ENCODE measurements around the gene SSH2. TPM values are rescaled to one million over a fixed set of nuclear protein-coding genes. Genes with fewer than 3 reads are reported as not detected.

Gene SSH2
- total and polyA plus RNA-seq, 2 of the 13 experiments (the other 11 are each of a cell fraction or from before 2014, with no cell fraction given): 6.0 to 6.4 TPM

DNA sequence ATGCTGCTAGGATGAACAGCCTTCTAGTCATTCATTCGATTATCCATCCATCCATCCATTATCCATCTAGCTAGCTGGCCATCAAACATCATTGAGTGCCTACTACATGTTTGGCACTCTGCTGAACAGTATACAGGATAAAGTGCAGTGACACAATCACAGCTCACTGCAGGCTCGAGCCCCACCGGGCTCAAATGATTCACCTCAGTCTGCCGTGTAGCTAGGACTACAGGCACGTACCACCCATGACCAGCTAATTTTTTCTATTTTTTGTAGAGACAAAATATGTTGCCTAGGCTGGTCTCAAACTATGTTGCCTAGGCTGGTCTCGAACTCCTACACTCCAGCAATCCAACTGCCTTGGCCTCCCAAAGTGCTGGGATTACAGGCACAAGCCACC, 50.0 kb downstream of the SSH2 start:
- no peak overlapping the region for H3K4me2 ChIP-seq (ENCODE audit: low read depth, low read length)
- ATAC-seq (no peak), DNase-seq (ENCODE audit: low spot score) (no peak), FAIRE-seq (no peak)
- in situ Hi-C loops (cut with HindIII; ENCODE audit: extremely low pct_ligation_motif_present, low pct_unique_long_range_greater_than_20kb): no loop called here
- H3K27me3 ChIP-seq (ENCODE audit: control insufficient read depth in 1 of 2, insufficient read depth in 2 of 2, low read length in 2 of 2): no peaks in the 10 kb centered on the region
- H4K20me1 ChIP-seq (ENCODE audit: insufficient read depth, low read length): no peaks in the 10 kb centered on the region
- ChIA-PET POLR2A (no interaction called here), CTCF (ENCODE audit: low intra/inter-chr PET ratio, low total read pairs) (no interaction called here)
- intact Hi-C loops (cut with micrococcal nuclease; ENCODE audit: unreplicated experiment): no loop called here
- TF ChIP-seq MLLT10 (CRISPR knock-in tag; IDR thresholded peaks at IDR 0.05): no peak
- TF ChIP-seq CREB1 (IDR thresholded peaks at IDR 0.05): no peak
- no peak for TF ChIP-seq CREB1 (CRISPR knock-in tag; IDR thresholded peaks at IDR 0.05)
- TF ChIP-seq NFKB2 (CRISPR knock-in tag; IDR thresholded peaks at IDR 0.05; ENCODE audit: borderline replicate concordance): no peak
- no peak for TF ChIP-seq SKI (IDR thresholded peaks at IDR 0.05; ENCODE audit: partially characterized antibody)
- H3K79me2 ChIP-seq (ENCODE audit: insufficient read depth, low read length): no peaks in the 10 kb centered on the region
- H3K4me1 ChIP-seq (ENCODE audit: insufficient read depth, low read length): no peaks in the 10 kb centered on the region
- no peak overlapping the region for H2AFZ ChIP-seq (ENCODE audit: low read length)
- 96% methylated on average over 6 of the region's 6 CpGs for WGBS (ENCODE audit: low lambda C conversion rate)
- H3K4me3 ChIP-seq (replicated peaks in 1 of 3; ENCODE audit: insufficient read depth in 1 of 3, low read depth in 2 of 3, low read length in 3 of 3): no peak overlapping the region
- no peak overlapping the region for H3K27ac ChIP-seq (ENCODE audit: extremely low read length, insufficient read depth, low read length)
- no TSS peak for BruUV-seq (replicated peaks)
- H3K9ac ChIP-seq (ENCODE audit: insufficient read depth, low read depth, low read length): no peak overlapping the region
- no peaks in the 10 kb centered on the region for H3K9me3 ChIP-seq (ENCODE audit: low read length)
- no peaks in the 10 kb centered on the region for H3K36me3 ChIP-seq (replicated peaks in 1 of 2; ENCODE audit: control insufficient read depth in 1 of 2, insufficient read depth in 2 of 2, low read length in 2 of 2)

DNA sequence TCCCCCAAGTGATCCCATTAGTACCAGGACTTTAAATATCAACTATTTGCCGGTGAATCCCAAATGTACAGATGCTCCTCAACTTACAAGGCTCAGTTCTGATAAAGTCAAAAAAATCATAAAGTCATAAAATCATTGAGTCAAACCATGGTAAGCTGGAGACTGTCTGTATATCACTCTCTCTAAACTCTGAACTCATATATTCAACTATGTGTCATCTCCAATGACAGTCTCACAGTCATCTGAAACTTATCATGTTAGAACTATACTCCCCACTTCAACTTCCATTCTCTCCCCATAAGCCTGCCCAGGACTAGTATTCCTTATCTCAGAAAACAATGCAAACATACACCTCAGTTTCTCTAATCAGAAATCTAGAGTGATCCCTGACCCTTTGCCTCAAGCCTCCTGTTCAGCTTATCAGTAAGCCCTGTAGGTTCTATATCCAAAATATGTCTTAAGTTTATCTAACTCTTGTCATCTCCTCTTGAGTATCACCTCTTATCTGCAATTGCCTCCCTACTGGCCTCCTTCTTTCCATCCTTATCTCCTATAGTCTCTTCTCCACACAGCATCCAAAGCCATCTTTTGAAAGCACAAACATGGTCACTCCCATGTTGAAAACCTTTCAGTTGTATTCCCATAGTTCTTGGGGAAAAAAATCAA, 55.0 kb downstream of the SSH2 start:
- FAIRE-seq: no peak
- POLR2A ChIA-PET: no interaction called here
- CTCF ChIA-PET (ENCODE audit: low intra/inter-chr PET ratio, low total read pairs): no interaction called here
- TF ChIP-seq HMG20B (CRISPR knock-in tag; conservative IDR thresholded peaks at IDR 0.05) (no peak), SNAPC2 (CRISPR knock-in tag; IDR thresholded peaks at IDR 0.05) (no peak), BRCA1 (CRISPR knock-in tag; IDR thresholded peaks at IDR 0.05) (no peak), ZNF564 (CRISPR knock-in tag; IDR thresholded peaks at IDR 0.05) (no peak), SNAI1 (CRISPR knock-in tag; IDR thresholded peaks at IDR 0.05; ENCODE audit: borderline replicate concordance) (no peak), U2AF1 (optimal IDR thresholded peaks at IDR 0.05; ENCODE audit: low read depth, low read length) (no peak), SRSF9 (IDR thresholded peaks at IDR 0.05; ENCODE audit: borderline replicate concordance, insufficient read depth, low read depth, low read length, poor library complexity, severe bottlenecking) (no peak), JARID2 (CRISPR knock-in tag; IDR thresholded peaks at IDR 0.05; ENCODE audit: insufficient replicate concordance) (no peak), GATAD2A (CRISPR knock-in tag; IDR thresholded peaks at IDR 0.05) (no peak), ZFP37 (CRISPR knock-in tag; IDR thresholded peaks at IDR 0.05; ENCODE audit: borderline replicate concordance) (no peak)
- TF ChIP-seq, protein P1, sequence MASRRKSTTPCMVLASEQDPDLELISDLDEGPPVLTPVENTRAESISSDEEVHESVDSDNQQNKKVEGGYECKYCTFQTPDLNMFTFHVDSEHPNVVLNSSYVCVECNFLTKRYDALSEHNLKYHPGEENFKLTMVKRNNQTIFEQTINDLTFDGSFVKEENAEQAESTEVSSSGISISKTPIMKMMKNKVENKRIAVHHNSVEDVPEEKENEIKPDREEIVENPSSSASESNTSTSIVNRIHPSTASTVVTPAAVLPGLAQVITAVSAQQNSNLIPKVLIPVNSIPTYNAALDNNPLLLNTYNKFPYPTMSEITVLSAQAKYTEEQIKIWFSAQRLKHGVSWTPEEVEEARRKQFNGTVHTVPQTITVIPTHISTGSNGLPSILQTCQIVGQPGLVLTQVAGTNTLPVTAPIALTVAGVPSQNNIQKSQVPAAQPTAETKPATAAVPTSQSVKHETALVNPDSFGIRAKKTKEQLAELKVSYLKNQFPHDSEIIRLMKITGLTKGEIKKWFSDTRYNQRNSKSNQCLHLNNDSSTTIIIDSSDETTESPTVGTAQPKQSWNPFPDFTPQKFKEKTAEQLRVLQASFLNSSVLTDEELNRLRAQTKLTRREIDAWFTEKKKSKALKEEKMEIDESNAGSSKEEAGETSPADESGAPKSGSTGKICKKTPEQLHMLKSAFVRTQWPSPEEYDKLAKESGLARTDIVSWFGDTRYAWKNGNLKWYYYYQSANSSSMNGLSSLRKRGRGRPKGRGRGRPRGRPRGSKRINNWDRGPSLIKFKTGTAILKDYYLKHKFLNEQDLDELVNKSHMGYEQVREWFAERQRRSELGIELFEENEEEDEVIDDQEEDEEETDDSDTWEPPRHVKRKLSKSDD (CRISPR knock-in tag; IDR thresholded peaks at IDR 0.05; ENCODE audit: low read depth): no peak
- TF ChIP-seq, protein P2, sequence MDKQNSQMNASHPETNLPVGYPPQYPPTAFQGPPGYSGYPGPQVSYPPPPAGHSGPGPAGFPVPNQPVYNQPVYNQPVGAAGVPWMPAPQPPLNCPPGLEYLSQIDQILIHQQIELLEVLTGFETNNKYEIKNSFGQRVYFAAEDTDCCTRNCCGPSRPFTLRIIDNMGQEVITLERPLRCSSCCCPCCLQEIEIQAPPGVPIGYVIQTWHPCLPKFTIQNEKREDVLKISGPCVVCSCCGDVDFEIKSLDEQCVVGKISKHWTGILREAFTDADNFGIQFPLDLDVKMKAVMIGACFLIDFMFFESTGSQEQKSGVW (CRISPR knock-in tag; IDR thresholded peaks at IDR 0.05; ENCODE audit: borderline replicate concordance): no peak

More for the DNA sequence above, 55.0 kb downstream of the SSH2 start:
- no peak overlapping the region for H3K4me2 ChIP-seq (ENCODE audit: low read depth, low read length)
- no peak overlapping the region for H3K27ac ChIP-seq (ENCODE audit: extremely low read length, insufficient read depth, low read length)
- BruUV-seq (replicated peaks): no TSS peak
- DNase-seq (ENCODE audit: low spot score) (no peak), ATAC-seq (no peak)
- no peak overlapping the region for H3K9ac ChIP-seq (ENCODE audit: insufficient read depth, low read depth, low read length)
- no peak overlapping the region for H2AFZ ChIP-seq (ENCODE audit: low read length)
- no peaks in the 10 kb centered on the region for H3K79me2 ChIP-seq (ENCODE audit: insufficient read depth, low read length)
- in situ Hi-C loops (cut with HindIII; ENCODE audit: extremely low pct_ligation_motif_present, low pct_unique_long_range_greater_than_20kb): no loop called here
- H3K36me3 ChIP-seq (replicated peaks in 1 of 2; ENCODE audit: control insufficient read depth in 1 of 2, insufficient read depth in 2 of 2, low read length in 2 of 2): no peaks in the 10 kb centered on the region
- H3K4me1 ChIP-seq (ENCODE audit: insufficient read depth, low read length): peaks cover 9% of the 10 kb centered on the region
- no peaks in the 10 kb centered on the region for H3K9me3 ChIP-seq (ENCODE audit: low read length)
- no peaks in the 10 kb centered on the region for H4K20me1 ChIP-seq (ENCODE audit: insufficient read depth, low read length)
- intact Hi-C loops (cut with micrococcal nuclease; ENCODE audit: unreplicated experiment): no loop called here
- no peak overlapping the region for H3K4me3 ChIP-seq (replicated peaks in 1 of 3; ENCODE audit: insufficient read depth in 1 of 3, low read depth in 2 of 3, low read length in 3 of 3)
- 100% methylated on average over 1 of the region's 1 CpG for WGBS (ENCODE audit: low lambda C conversion rate)
- H3K27me3 ChIP-seq (ENCODE audit: control insufficient read depth in 1 of 2, insufficient read depth in 2 of 2, low read length in 2 of 2): no peaks in the 10 kb centered on the region

All from HepG2 (cell line).